NB4 (cell line): Measurements from ENCODE around the gene SNTB2.

Source experiments
- MYC ChIP-seq: IDR thresholded peaks from 2 replicates; pipeline ENCODE4 v1.6.1; 2011; ENCODE audit warnings: low read depth, low read length
- POLR2A ChIP-seq: IDR thresholded peaks from 2 replicates; pipeline ENCODE4 v1.6.1; 2011; ENCODE audit warnings: mild to moderate bottlenecking; ENCODE audit not compliant: insufficient read length; ENCODE audit errors: extremely low read depth
- TF ChIP-seq, protein P1 (sequence below): IDR thresholded peaks from one replicate; pipeline ENCODE4 v1.5.1; 2012; ENCODE audit warnings: low read depth, low read length

DNA sequence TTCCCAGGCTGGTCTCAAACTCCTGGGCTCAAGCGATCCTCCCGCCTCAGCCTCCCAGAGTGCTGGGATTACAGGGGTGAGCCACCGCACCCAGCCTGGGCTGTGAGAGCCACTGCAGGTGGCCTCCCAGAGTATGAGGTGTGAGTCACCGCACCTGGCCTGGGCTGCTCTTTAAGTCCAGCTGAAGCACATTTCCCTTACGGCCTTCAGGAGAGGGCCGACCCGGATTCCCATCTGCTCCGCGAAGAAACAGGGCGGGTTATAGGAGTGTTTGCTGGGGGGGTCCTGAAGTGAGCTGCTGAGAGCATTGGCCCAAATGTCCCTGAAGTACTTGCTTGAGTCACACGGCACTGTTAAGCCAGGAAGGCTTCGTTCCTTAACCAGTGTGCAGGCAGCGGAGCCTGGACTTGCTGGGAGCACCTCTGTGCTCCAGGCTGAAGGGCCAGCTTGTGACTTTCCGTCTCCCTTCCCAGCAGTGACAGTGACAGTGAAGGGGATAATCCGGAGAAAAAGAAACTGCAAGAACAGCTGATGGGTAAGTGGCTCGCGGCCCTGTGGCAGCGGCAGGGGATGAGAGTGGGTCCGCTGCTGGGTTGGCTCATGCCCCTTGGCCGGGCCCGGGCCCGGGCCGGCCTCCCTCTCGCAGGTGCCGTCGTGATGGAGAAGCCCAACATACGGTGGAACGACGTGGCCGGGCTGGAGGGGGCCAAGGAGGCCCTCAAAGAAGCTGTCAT, 131.4 kb downstream of the SNTB2 start:
- TF ChIP-seq, protein P1, sequence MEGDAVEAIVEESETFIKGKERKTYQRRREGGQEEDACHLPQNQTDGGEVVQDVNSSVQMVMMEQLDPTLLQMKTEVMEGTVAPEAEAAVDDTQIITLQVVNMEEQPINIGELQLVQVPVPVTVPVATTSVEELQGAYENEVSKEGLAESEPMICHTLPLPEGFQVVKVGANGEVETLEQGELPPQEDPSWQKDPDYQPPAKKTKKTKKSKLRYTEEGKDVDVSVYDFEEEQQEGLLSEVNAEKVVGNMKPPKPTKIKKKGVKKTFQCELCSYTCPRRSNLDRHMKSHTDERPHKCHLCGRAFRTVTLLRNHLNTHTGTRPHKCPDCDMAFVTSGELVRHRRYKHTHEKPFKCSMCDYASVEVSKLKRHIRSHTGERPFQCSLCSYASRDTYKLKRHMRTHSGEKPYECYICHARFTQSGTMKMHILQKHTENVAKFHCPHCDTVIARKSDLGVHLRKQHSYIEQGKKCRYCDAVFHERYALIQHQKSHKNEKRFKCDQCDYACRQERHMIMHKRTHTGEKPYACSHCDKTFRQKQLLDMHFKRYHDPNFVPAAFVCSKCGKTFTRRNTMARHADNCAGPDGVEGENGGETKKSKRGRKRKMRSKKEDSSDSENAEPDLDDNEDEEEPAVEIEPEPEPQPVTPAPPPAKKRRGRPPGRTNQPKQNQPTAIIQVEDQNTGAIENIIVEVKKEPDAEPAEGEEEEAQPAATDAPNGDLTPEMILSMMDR, result no peak
- TF ChIP-seq MYC (no peak), POLR2A (no peak)
